NT2/D1 (cell line): ENCODE data around the gene VIT.

ENCODE experiments used
- DNase-seq: peaks from one replicate; pipeline ENCODE4 v3.0.0-alpha.2; 2011; ENCODE audit warnings: low read depth, low spot score
- H3K27me3 ChIP-seq: 2 replicates; pipeline ENCODE4 v1.6.0; 2011; ENCODE audit warnings: mild to moderate bottlenecking; ENCODE audit not compliant: insufficient read length, insufficient read depth
- H3K36me3 ChIP-seq: 2 replicates; pipeline ENCODE4 v1.6.1; 2011; ENCODE audit warnings: mild to moderate bottlenecking, low read length, mixed read lengths; ENCODE audit not compliant: insufficient read depth, insufficient read length
- H3K4me1 ChIP-seq: 2 replicates; pipeline ENCODE4 v1.5.1; 2011; ENCODE audit not compliant: insufficient read depth, insufficient read length
- H3K4me3 ChIP-seq: 2 replicates; pipeline ENCODE4 v1.5.1; 2011; ENCODE audit warnings: low read depth; ENCODE audit not compliant: insufficient read length
- H3K9ac ChIP-seq: 2 replicates; pipeline ENCODE4 v1.6.0; 2011; ENCODE audit warnings: low read depth; ENCODE audit not compliant: insufficient read length
- H3K9me3 ChIP-seq: 2 replicates; pipeline ENCODE4 v1.5.1; 2011; ENCODE audit warnings: mild to moderate bottlenecking, low read length; ENCODE audit not compliant: insufficient read depth
- SUZ12 ChIP-seq: IDR thresholded peaks from 2 replicates; pipeline ENCODE4 v1.6.1; 2011; ENCODE audit not compliant: insufficient read length, insufficient read depth; ENCODE audit errors: extremely low read depth
- YY1 ChIP-seq: IDR thresholded peaks from 2 replicates; pipeline ENCODE4 v1.6.1; 2011; ENCODE audit not compliant: insufficient read length, insufficient read depth
- ZNF274 ChIP-seq: IDR thresholded peaks from 2 replicates; pipeline ENCODE4 v1.6.1; 2011; ENCODE audit warnings: mild to moderate bottlenecking, low read depth, low read length

The VIT gene

DNA sequence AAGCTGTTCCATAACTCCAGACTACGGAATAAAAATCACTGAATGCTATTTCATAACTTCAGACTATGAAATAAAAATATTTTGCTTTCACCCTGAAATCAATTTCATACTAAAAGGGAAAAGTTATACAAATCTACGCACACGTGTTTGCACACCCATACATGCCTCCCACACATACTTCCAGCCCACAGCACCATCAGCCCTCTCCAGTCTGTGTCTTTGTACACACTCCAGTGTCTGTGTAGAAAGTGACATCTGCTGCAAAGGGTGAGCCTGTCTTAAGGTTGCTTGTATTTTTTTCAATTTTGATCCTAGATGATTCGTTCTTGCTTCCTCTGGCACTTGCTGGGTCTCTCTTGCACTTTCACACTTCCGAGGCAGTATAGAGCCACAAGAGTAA lies 53.6 kb downstream of the VIT start:
- no peak overlapping the region for H3K4me3 ChIP-seq
- H3K36me3 ChIP-seq, result no peaks in the 10 kb centered on the region
- no peak for TF ChIP-seq YY1
- no peak for TF ChIP-seq SUZ12
- TF ChIP-seq ZNF274, result no peak
- H3K9ac ChIP-seq, result no peak overlapping the region
- no peaks in the 10 kb centered on the region for H3K9me3 ChIP-seq
- H3K27me3 ChIP-seq, result no peaks in the 10 kb centered on the region
- no peak for DNase-seq
- no peaks in the 10 kb centered on the region for H3K4me1 ChIP-seq

DNA sequence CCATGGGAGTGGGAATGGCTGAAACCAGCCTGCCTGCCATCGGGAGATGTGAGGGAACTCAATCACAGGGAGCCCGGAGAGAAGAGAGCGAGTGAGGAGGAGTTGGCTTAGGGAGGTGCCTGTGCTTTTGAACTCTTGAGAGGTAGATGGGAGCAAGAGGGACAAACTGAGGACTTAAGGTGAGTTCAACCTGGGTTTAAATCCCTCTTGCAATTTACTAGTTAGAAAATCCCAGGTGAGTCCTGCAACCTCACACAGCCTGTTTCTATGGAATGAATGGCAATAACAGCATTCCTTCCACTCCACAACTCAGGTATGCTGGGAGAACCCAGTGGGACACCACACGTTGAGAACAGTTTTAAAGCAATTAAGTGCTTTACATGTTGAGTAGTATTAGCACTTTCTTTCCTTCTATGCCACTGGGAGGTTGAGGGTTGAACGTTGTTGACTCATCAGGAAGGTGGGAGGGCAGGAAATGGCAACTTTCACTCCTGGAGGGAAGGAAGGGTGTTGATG lies 57.3 kb downstream of the VIT start:
- no peaks in the 10 kb centered on the region for H3K4me1 ChIP-seq
- peak; percentile 82 for DNase-seq
- H3K4me3 ChIP-seq, result no peak overlapping the region
- no peaks in the 10 kb centered on the region for H3K36me3 ChIP-seq
- no peaks in the 10 kb centered on the region for H3K27me3 ChIP-seq
- no peak overlapping the region for H3K9ac ChIP-seq
- H3K9me3 ChIP-seq, result no peaks in the 10 kb centered on the region
- TF ChIP-seq YY1, result no peak

DNA sequence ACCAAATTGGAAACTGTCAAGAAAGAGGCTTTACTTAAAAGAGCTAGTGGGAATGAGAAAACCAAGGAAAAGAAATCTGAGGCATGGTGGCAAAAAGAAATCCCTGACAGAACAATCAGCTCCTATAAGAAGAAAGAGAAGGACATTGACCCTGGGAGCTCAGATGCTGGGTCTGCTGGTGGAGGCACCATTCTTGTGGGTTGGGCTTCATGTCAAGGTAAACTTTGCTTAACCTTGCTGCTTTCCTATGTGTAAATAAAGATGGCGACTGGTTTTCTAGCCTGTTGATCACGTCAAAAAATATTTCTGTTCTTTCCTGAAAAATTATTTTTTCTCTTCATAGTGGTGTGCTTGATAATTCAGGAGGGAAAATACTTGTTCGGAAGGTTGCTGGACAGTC lies 58.1 kb downstream of the VIT start:
- no peaks in the 10 kb centered on the region for H3K36me3 ChIP-seq

DNA sequence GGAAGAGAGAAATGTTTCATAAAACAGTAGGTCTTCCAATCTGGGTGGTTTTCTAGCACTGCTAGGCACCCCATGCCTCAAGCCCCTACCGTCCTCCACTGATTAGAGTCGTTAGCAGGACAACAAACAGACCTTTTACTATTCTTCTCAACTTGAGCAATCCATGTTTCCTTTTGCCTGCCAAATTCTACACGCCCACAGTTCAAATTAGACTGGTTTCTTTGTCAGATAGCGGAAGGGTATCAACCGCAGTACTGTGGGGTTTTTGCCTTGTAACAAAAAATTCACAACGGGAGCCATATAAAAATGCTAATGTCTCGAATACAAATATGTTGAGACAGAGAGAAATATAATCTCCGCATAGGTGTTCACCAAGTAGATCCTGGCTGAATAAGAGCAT lies 59.9 kb downstream of the VIT start:
- no peak for TF ChIP-seq ZNF274
- no peak for TF ChIP-seq YY1
- no peak for TF ChIP-seq SUZ12

More for the DNA sequence above, 58.1 kb downstream of the VIT start:
- Histone ChIP-seq H3K4me1 (no peaks in the 10 kb centered on the region), H3K9me3 (no peaks in the 10 kb centered on the region), H3K9ac (no peak overlapping the region), H3K27me3 (no peaks in the 10 kb centered on the region), H3K4me3 (no peak overlapping the region)
- TF ChIP-seq YY1 (no peak), ZNF274 (no peak), SUZ12 (no peak)
- DNase-seq, result no peak

DNA sequence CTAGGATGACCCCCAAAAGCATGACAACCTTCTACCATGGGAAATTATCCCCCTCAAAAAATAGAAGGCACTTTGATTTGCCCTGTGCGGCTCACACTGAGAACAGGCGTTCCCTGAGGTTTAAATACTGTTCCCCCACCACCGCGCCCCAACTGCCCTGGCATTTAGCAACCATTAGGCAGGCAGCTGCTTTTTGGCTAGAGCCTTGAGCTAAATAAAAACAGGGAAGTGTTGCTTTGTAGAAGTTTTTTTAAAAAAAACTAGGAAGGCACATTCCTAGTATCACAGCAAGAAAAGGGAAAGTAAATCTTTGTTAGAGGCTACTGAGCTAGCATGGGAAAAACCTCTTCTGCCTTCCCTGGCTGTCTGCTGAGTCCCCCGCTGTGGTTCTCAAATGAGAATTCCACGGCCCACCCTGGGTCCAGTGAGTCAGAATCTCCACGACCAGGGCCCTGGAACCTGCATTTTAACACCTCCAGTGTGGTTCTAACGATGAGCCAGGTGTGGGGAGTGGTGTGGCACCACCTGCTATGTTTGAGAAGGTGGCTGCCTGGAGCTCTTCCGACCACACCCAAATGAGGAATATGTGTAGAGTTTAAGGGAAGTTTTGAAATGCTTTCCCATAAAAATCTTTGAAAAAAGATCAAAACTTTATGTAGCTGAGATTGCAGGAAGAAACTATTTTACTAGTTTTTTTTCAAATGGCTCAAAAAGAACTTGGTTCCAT lies 66.4 kb downstream of the VIT start:
- Histone ChIP-seq H3K9ac (no peak overlapping the region), H3K4me1 (no peaks in the 10 kb centered on the region), H3K9me3 (no peaks in the 10 kb centered on the region), H3K27me3 (no peaks in the 10 kb centered on the region), H3K36me3 (no peaks in the 10 kb centered on the region), H3K4me3 (no peak overlapping the region)
- DNase-seq, result no peak
- TF ChIP-seq YY1 (no peak), SUZ12 (no peak), ZNF274 (no peak)

More for the DNA sequence above, 59.9 kb downstream of the VIT start:
- Histone ChIP-seq H3K36me3 (no peaks in the 10 kb centered on the region), H3K4me3 (no peak overlapping the region), H3K27me3 (no peaks in the 10 kb centered on the region), H3K4me1 (no peaks in the 10 kb centered on the region), H3K9ac (no peak overlapping the region), H3K9me3 (no peaks in the 10 kb centered on the region)
- DNase-seq, result no peak

DNA sequence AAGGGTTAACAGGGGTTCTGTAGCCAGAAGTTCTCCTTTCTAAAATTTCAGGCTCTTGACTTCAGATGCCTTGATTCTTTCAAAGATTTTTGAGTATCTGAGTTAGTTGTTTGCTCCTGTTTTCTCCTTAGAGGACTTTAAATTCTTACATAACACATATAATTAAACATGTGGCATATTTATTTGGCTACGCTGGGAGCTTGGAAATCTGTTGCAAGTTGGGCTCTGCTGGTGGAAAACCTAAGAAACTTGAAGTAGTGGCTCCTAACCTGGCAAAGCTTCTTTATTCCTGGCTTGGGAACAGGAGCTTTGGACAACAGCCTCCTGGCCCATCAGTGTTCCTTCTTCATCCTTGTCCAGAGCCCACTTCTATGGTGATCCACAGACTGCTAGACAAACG lies 72.6 kb downstream of the VIT start:
- Histone ChIP-seq H3K4me1 (no peaks in the 10 kb centered on the region), H3K9me3 (no peaks in the 10 kb centered on the region), H3K27me3 (no peaks in the 10 kb centered on the region), H3K4me3 (no peak overlapping the region), H3K36me3 (no peaks in the 10 kb centered on the region), H3K9ac (no peak overlapping the region)
- no peak for DNase-seq
- TF ChIP-seq SUZ12, result no peak
- TF ChIP-seq YY1, result no peak

DNA sequence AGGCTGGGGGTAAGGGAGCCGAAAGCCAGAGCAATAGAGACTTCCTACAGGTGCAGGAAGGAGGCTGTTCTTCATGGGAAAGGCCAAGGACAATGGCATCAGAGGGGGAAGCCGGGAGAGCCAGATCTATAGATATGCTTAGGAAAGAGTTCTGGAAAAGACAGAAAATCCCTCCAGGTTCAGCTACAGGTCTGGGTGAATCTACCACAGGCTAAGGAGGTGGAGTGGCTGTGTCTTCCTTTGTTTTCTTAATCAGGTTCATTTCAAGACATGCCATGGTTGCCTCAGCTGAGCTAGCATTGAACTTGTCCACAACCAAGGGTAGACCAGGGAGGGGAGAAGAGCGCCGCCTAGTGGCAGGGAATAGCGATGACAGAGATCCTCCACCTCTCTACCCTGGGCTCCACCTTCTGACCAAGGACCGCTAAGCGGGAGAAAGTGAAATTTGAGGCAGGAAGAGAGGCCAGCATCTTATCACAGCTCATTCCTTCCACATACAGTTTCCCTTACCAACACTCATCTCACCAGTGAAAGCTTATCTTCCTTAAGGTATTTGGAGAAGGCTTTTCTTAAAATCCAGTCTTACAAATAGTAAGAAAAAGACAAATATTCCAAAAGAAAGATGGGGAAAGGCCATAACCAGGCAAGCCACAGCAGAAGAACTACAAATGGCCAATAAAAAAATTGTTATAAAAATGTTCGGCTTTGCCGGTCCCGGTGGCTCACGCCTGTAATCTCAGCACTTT lies 74.2 kb downstream of the VIT start:
- no peak overlapping the region for H3K4me3 ChIP-seq
- TF ChIP-seq YY1, result no peak
- TF ChIP-seq SUZ12, result no peak
- no peak for TF ChIP-seq ZNF274
- no peak overlapping the region for H3K9ac ChIP-seq
- H3K9me3 ChIP-seq, result no peaks in the 10 kb centered on the region
- H3K36me3 ChIP-seq, result no peaks in the 10 kb centered on the region
- no peaks in the 10 kb centered on the region for H3K27me3 ChIP-seq
- DNase-seq, result peak; percentile 84
- no peaks in the 10 kb centered on the region for H3K4me1 ChIP-seq
